Measurements from ENCODE around the gene RRM1.

GRCh38 chr11:4102711-4103110 lies 8.1 kb downstream of the RRM1 start:
- TF ChIP-seq CTCF (optimal IDR thresholded peaks at IDR 0.05 in 1 of 3, IDR thresholded peaks at IDR 0.05 in 1 of 3, conservative IDR thresholded peaks at IDR 0.05 in 1 of 3; ENCODE audit: extremely low read depth in 1 of 3, insufficient read depth in 2 of 3, low read length in 3 of 3) (no peak), EZH2 (IDR thresholded peaks at IDR 0.05; ENCODE audit: low read length) (no peak)

Data from keratinocyte (primary cell).